Measurements from ENCODE around the gene PIEZO2.
"Not testable (repeated sequence)": the region's sequence is repeated elsewhere in the genome, so short reads cannot be mapped to it uniquely, and the experiment has no call there.

The PIEZO2 gene

DNA sequence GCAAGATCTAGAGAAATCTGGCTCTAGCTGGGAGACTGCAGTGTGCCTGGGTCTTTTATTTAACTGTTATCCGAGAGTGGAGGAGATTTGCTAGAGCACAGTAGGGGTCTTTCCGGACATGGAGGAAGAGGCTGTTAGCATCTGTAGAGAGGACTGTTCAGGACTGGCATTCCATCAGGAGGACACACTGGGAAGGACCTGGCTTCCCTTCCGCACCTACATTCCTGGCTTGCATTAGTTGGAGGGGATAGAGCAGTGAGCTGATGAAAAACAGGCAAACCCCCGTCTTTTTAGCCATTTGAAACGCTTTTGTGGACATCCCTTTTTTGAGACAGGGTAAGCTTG, 874 bp upstream of the PIEZO2 start:
- no peak for DNase-seq (ENCODE audit: low read depth in 2 of 2)

DNA sequence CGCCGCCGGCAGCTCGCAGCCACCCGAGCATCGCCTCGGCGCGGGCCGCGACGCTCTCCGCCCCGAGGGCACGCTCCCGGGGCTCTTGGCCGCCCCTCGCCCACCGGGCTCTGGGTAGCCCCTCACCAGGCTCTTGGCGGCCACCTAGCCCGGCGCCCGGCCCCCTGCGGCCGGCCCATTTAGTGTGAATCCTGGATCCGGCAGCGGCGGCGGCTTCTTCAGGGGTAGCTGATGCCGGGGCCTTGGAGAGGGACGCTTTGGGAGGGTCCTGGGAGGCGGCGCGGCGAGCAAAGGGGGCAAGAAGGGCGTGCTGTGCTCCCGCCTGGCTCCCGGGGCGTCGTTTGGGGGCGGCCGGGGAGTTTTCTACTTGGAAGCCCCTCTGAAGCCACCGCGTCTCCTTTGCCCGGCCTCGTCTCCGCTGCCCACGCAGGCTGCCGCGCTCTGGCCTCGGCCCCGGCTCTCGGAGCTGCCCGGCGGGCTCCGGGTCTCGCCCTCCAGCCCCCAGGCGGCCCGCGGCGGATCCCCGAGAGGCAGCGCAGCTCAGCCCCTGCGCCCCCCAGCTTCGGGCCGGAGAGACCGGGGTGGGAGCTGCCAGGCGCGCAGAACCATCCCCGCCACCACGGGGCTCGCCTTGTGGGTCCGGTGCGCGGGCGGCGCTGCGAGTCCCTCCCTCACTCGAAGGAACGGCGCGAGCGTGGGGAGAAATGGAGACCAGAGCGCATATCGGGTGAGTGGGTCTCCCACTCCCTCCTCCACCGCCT, 509 bp downstream of the PIEZO2 start:
- DNase-seq (ENCODE audit: low read depth in 2 of 2): no peak

DNA sequence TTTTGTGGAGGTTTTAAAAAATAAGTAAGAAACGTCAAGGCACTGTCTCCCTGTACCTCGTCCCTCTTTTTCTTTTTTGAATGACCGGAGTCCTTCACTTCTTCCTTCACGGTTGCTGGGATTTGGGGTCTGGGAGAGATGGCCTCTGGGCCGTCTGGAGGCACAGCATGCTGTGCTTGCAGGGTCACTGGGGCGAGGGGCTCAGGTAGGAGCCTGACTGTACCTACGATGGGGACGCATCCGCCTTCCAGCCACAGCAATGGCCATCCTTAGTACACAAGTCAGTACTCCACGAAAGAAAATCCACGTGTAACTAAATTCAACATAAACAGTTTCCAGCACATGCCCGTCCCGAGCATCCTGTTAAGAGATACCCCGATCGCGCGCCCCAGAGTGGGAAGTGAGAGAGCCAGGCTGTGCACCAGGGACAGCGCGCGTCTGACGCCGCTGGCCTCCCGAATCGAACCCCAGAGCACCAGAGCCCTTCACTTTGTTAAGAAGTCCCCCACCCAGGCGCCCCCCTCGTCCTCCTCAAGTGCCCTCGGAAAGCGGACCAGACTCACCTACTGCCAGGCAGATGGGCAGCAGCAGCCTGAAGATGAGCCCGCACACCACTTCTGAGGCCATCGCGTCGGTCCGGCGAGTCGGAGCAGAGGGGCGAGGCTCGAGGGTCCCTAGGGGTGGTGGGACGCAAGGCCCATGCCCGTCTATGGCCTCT, 1.2 kb downstream of the PIEZO2 start:
- no peak for DNase-seq (ENCODE audit: low read depth in 2 of 2)

DNA sequence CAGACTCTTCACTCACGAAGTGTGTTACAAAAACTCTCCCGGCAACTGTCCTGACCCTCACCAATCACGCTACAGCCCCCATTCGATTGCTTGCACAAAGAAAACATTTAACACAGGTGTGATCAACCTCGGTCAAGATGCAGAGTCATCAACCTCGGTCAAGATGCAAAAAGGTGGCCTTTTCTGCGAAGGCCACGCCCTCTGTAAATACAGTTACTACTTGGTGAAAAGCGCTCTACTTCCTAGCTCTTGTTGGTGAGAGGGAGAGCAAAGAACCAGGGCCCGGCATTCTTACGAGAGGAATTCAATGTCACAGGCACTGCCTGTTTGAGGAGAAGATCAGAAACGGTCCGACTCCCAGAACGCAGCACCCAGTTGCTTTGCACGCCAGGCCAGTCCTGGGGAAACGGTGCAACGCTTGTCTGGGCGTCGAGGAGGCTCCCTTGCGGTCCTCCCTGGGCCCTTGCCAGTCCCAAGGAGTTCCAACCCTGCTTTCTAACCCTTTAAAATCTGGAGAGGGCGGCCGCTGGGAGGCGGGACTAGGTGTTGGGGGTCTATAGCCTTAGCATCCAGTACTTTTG, 1.9 kb downstream of the PIEZO2 start:
- DNase-seq (ENCODE audit: low read depth in 2 of 2): no peak

DNA sequence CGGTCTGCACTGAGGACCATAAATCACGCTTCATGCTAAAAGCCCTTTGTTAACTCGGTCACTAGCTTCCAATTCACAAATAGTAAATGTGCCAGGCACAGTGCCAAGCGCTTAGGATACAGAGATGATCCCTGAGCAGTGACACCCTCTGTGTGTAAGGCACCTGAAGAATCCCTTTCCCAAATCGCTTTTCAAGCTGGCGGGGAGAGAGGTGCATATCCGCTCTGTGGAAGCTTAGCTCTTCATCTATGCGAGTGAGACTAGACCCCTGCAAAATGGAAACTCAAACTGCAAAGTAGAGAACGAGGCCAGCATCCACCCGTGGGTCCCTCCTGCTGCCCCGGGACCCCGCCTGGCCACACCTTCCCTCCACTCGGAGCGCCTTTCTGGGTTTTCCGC, 2.4 kb downstream of the PIEZO2 start:
- no peak for DNase-seq (ENCODE audit: low read depth in 2 of 2)

DNA sequence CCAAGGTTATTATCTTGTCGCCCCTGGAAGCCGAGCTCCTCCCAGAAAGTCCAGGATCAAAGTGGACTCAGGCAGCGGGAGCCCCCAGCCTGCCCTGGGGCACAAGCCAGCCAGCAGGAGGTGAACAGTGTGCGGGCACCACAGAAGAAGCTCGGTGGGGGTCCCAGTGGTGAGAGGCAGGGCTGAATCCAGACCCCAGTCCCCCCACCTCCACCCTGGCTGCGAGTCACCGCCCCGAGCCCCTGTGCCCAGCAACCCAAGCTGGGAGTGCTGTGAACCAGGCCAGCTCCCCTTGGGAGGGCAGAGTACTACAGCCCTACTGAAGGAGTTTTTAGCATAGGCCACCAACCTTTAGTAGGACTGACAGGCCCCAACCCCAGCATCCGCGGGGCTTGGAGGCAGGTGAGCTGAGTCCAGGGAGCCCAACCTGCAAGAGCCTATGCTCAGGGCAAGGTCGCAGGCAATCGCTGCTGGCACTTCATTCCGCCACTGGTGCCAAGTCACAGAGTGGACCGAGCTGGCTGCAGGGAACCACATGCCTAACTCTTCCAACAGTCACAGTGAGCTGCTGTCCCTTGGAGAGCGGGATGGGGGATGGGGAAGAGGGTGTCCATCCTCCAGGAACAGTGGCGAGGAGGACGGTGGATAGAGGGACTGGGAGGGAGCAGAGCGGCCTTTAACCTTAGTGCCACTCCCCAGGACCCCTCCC, 3.0 kb downstream of the PIEZO2 start:
- no peak for DNase-seq (ENCODE audit: low read depth in 2 of 2)

DNA sequence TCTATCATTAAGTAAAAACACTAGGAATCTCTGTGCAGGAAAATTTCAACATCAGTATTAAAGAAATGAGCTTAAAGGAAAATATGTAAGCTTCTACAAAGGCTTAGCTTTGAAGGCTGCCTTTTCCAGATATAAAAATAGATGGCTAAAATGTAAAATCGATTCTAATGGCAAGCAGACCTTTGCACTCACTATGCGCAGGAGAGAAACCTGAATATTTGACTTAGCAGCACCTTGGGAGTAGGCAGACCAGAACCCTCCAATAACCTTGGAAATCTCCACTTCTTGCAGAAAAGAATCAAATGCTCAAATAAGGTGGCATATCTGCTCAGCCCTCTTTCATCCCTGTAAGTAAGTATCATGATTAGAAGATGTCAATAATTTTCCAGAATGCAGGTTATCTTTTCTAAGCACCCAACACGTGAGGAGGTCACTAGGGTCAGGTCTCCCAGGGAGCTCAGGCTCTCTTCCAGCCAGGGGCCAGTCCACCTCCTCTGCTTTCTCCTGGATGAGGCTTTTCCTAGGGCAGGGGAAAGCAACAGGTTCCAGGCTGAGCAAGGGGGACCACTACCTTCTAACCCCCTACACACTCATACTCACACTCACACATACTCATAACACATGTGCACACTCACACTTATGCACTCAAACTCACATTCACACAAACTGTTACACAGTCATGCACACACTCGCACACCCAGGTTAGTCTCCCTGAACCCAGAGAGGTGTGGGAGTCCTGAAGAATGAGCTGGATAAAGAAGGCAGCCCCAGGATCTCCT, 3.8 kb downstream of the PIEZO2 start:
- no peak for DNase-seq (ENCODE audit: low read depth in 2 of 2)

DNA sequence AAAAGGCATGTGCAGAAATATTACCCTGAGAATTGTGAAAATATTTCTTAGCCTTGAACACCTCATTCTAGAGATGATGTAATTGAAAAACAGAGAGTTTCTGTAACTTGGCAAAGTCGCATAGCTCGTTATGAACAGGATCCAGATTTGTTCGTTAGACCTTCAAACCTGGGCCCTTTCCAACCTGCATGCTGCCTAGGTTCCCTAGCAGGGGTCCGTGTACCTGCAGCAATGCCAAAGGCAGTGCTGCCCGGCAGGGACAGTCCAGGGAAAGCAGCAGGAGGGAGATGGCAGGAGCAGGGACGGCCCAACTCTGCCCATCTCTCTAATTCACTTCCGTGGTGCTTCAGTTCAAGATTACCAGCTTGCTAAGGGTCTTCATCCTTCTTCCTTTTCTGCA, 12.0 kb downstream of the PIEZO2 start:
- no peak for DNase-seq (ENCODE audit: low read depth in 2 of 2)

DNA sequence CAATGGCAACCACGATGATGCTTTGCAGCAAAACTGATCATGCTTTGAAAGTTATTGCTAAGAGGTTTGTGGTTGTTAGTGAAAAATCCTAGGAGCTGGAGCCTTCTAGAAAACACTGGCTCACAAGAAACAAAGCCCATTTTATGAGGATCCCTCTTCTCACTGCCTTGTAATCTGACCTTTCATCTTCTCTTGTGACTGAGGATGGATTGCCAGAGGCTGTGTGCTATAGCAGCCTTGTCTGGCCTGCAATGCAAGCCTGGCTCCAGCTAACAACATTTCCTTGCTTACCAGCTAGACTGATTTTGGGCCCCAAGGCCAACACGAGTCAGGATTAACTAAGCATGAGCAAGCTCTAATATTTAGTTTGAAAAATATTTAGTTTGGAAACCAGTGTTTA, 13.1 kb downstream of the PIEZO2 start:
- DNase-seq (ENCODE audit: low read depth in 2 of 2): no peak

DNA sequence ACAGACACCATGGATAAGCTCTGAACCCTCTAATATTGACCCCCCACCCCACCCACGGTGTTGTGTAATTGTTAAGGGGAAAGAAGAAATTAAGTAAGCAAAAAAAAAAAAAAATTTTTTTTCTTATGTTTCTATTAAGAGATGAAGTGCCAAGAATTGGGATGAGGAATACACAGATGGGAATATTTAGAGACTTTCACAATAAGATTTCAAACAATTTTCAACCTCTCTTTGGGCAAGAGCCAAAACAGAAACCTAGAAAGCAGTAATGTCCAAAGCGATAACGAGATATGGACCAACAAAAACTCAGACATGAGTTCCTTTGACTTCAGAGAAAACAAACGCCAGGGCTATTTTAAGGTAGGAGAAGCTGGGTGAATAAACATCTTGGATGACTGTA, 14.4 kb downstream of the PIEZO2 start:
- no peak for DNase-seq (ENCODE audit: low read depth in 2 of 2)

DNA sequence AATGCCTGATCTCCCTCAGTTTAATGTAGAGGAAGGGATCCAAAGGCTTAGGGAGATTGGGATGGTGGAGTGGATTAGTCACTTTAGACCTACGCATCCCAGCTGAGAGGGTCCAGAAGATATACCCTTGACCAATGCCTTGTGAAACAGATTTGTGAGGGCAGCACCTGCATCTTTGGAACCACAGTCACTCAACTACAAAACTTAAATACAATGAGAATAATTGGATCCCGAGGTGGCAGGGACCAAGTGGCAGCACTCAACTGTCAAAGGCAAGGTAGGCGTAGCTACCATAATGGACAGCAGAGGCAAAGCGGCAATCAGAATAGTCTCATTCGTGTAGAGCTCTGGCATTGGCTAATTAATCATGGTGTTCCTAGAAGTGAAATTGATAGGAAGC, 20.3 kb downstream of the PIEZO2 start:
- DNase-seq (ENCODE audit: low read depth in 2 of 2): not testable (repeated sequence)

DNA sequence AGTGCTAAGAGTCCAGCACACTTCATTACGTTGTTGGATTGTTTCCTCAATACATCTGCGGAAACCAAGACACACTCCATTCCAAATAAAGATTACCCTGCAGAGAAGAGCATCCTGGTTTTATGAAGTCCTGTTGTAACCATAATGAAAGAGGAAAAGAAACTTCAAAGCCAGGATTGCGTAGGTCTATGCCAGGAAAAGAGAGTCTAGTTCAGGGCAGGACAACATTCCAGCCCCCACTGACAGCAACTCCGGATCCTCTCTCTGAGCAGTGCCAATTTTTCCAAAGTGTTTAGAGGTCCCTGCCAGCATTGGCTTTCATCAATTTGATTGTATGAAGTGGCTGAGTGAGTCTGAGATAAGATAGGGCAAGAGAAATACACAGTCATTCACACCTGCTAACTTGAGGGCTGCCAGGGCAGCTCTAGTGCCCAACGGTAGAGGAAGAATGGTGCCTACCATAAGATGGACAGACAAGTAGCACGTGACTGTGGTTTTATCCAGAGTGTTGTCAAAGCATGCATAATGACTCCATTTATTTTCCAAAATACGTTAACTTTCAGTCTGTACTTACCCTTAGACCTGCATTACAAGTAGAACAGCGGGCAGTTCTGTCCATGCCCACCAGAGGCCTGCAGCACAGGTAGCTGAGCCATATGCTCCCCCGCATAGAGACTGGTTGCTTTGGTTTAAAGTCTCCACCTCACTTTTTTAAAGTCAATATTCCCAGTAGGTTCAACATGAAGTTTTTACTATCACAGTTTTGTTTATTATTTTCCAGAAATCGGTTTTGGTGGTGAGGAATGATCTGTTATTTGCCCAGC, 23.7 kb downstream of the PIEZO2 start:
- no peak for DNase-seq (ENCODE audit: low read depth in 2 of 2)

DNA sequence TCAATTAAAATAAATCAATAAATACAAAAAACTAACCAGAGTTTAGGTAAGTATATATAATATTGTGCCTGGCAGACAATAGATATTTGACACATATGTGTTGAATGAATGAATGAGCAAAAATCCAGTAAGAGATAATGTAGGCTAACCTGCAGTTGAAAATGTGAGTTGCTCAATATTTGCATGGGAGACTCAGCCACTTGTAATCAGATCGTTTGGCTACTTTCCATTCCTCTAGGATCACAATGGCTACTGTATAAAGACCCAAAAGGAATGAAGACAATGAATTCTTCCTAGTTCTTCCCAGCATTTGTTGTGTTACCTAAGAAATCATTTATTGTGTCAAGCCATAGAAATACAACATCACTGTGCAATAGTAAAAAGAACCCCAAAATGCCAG, 25.3 kb downstream of the PIEZO2 start:
- no peak for DNase-seq (ENCODE audit: low read depth in 2 of 2)

DNA sequence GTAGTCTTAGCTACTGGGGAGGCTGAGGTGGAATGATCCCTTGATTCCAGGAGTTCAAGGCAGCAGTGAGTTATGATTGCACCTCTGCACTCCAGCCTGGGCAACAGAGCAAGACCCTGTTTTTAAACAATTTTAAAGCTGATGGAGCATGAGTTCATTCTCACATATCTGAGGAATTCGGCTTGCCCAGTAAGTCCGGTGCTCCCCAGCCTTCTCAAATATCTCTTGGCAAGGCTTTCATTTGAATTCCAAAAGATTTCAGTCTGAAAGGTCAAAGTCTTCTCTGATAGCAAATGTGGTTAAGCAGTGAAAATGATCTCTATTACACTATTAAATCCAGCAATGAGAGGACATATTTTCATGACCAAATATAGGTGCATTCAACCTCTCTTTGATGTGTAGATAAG, 27.9 kb downstream of the PIEZO2 start:
- no peak for DNase-seq (ENCODE audit: low read depth in 2 of 2)

DNA sequence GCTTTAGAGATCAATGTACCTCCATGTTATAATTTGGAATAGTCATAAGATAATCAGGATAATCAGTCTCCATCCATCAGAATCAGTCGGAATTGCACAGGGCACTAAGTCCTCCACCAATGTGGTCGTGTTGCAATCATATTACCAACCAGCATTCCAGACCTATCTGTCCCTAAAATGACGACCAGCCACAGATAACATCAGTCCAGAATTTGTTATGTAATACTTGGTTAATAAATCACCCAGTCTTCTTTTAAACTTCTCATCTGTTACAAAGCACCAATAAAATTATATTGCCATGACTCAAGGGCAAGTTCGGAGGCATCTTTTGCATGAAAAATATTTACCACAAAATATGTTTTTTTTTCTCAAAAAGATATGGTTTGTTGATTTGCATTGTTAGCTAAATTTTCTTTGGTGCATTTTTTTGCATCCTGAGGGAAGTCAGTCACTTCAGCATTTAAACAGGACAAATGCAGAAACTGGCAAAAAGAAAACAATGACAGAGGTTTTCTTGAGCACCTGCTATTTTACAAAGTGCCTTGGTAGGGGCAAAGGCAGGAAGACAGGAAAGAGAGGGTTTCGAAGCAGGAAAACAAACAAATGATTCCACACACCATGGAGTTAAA, 29.3 kb downstream of the PIEZO2 start:
- no peak for DNase-seq (ENCODE audit: low read depth in 2 of 2)

DNA sequence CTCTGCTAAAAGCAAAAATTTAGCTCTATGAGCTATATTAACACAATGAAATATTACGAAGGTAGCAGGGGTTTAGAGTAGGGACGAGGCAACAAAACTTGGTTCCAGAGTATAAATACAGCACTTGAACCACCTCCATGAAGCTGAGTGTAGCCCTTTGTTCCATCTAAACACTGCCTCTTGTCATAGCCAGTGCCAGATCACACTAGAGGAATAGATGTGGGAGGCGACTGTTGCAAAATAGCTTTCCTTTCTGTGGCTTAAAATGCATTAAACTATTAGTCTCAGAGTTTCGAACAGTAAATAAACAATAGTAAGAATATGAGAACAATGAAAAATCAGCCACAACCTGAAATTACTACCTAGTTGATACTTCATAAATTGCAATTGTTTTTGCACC, 29.8 kb downstream of the PIEZO2 start:
- DNase-seq (ENCODE audit: low read depth in 2 of 2): no peak

DNA sequence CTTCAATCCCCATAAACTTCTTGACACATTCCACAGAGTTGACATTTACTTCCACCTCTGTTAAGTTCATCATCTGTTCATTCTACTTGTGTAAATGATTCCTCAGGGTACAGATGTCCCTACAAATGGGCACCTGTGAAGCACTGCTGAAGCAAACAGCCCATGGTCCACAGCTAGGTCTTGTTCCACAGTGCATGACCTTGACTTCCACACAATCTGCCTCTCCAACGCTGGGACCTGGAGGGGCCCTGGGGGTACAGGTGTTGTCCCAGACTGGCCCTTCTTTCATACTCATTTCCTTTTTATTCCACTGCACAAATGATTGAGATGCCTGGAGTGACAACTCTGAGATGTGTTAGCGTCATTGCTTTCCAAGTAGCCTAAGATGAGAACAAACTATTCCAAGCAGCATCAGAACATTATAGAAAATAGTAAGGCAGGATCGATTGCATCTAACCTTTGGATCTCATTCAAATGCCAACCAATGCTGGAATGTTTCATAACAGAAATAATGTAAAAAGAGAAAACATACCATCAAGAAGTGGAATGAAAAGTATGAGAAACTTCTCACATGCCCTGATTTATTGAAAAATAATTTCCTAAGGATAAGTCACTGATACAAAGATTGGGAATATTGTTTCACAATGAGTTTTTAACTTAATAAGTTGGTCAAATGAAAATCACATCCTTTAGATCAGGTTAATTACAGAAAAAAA, 31.2 kb downstream of the PIEZO2 start:
- DNase-seq (ENCODE audit: low read depth in 2 of 2): no peak

DNA sequence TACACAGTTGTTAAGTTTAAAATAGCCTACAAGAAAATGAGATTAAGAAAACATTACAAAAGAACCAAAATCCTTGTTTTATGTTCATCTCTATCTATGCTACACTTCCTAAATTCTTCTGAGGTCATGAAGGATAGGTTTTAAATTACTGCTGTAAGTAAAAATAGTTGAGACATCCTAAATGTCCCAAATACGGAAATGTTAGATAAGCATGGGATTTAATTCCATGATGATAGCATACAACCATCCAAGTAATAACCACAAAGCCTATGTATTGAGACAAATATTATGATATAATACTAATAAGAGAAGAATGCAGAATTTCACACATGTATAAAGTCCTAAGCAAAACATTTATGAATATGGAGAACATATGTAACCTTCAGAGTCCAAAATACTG, 34.1 kb downstream of the PIEZO2 start:
- DNase-seq (ENCODE audit: low read depth in 2 of 2): no peak

DNA sequence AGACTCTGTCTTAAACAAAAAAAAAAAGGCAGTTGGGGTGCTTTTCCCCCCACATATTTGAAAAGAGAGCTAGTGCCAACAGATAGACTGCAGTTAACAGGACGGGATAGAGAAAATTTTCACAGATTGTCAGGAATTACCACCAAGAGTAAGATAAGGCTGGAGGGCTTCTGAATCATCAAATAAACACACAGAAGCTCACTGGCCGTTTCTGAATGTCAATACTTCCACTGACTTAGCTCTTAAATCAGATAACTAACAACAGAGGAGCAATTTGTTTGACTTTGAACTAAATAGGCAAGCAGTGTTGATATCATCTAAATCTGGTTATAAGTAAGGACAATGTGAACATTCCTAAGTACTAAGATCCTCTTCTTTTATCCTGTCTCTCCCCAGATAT, 34.7 kb downstream of the PIEZO2 start:
- no peak for DNase-seq (ENCODE audit: low read depth in 2 of 2)

DNA sequence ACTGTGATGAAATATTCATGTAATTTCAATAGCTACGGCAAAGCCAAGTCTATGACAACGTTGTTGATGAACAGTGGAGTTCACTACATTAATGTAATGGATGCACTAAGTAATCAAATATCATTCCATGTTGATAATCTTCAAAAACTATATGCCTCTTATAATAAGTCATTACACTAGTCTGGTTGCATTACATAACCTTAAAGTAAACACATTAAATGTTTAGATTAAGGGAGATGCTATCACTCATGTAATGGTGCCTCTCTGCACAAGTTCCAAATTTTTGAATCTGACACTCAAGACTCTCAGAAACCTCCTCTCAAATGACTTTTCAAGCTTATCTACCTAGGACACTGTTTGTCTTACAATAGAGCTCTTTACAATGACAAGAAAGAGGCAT, 35.4 kb downstream of the PIEZO2 start:
- DNase-seq (ENCODE audit: low read depth in 2 of 2): no peak
